Activated CD8-positive, alpha-beta memory T cell treated with anti-CD3 and anti-CD28 coated beads for 36 hours (primary cell): ENCODE data around the gene NFASC. TPM values are rescaled to one million over a fixed set of nuclear protein-coding genes. Genes with fewer than 3 reads are reported as not detected.

Experiments
- CTCF ChIA-PET: fragments of 350-600 bp; sonication (Branson Sonifier 250); formaldehyde crosslinking; loops from one replicate; lab custom pipeline; 2021; ENCODE audit warnings: antibody characterized with exemption; lab: Charles Lee
- POLR2A ChIA-PET: fragments of 350-600 bp; sonication (Branson Sonifier 250); formaldehyde crosslinking; loops from one replicate; lab custom pipeline; 2021; ENCODE audit warnings: antibody characterized with exemption; lab: Charles Lee
- total RNA-seq, 2 experiments: library from RNA; stranded (reverse); gene quantifications; one replicate each; pipeline ENCODE4 v1.2.3, GENCODE V29; 2021

NFASC gene
- total RNA-seq, 2 experiments from 2014 or later, result 0.08 to 0.13 TPM

DNA sequence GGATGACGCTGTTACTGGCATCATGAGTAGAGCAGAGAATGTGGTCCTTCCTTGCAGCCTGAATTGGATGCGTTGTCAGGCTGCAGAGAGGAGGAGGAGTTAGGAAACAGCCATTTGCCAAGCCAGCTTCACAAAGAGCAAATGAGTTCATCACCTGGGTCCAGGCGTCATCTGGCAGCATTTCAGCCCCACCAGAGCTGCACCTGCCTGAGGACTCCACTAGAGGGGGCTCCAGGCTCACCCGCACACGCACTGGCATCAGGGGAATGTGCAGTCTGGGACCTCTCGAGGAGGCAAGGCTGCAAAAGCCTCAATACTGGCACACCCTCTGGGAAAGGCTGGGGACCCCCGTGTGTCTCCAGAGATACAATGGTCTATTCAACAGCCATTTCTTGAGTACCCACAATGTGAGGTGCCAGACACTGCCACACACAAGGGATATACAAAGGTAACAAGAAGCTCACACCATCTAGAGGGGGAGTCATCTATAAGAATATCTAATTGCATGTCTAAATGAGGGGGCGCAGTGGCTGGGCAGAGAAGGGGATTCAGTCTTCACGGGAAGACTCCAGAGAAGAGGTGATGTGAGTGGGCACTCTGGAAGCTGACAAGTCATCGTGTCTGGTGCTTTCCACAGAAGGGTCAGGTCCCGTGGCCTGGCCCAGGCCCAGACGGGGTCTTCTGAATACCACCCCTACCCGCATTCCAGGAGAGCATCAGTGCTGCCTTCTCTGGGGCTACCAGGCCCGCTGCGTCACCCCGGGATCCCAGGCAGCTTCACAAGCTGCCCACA is 118.8 kb downstream of the NFASC start:
- POLR2A ChIA-PET, result no interaction called here
- CTCF ChIA-PET, result interaction anchor here (0.6 to 3.2 kb wide), 9 partner anchors 12 to 299 kb away, joined by 3 to 26 read pairs (median 4); no protein-coding TSS in a partner anchor

- ChIA-PET CTCF (interaction anchor here (0.6 to 3.2 kb wide), 8 partner anchors 13 to 298 kb away, joined by 3 to 26 read pairs (median 4); no protein-coding TSS in a partner anchor), POLR2A (no interaction called here)
Observed at GRCh38 chr1:204990059-204990664, 119.5 kb downstream of the NFASC start.

GRCh38 chr1:204990721-204991341 is 120.2 kb downstream of the NFASC start:
- CTCF ChIA-PET, result interaction anchor here (0.5 to 1.0 kb wide), 2 partner anchors 71 to 265 kb away, joined by 3 read pairs; no protein-coding TSS in a partner anchor
- POLR2A ChIA-PET, result no interaction called here

DNA sequence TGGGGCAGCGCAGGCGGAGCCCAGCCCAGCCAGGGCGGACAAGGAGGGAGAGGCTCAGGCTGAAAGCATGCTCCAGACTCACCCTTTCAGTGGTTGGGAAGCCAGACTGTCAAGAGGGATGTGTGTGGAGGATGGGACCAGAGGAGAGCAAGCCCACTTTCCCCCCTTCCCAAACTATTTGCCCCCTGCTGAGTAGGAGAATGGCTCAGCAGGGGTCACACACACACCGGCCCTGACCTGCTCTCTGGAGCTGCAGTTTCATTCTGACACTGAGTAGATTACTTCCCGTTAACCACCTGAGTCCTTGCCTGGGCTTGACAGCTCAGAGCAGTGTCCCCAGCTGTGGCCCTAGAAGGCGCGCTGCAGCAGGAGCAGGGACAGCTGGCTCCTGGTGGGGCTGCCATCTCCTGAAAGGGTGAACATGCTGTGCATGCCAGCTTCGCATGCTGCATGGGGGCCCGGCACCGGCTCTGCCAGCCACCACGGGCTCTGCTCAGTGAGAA is 120.7 kb downstream of the NFASC start:
- CTCF ChIA-PET, result interaction anchor here (0.5 to 1.0 kb wide), 2 partner anchors 70 to 264 kb away, joined by 3 read pairs; no protein-coding TSS in a partner anchor
- POLR2A ChIA-PET, result no interaction called here

- CTCF ChIA-PET, result interaction anchor here (0.6 to 1.4 kb wide), 3 partner anchors 16 to 273 kb away, joined by 3 to 4 read pairs (median 3); no protein-coding TSS in a partner anchor
- POLR2A ChIA-PET, result no interaction called here
Observed at GRCh38 chr1:204992201-204992997, 121.7 kb downstream of the NFASC start.

DNA sequence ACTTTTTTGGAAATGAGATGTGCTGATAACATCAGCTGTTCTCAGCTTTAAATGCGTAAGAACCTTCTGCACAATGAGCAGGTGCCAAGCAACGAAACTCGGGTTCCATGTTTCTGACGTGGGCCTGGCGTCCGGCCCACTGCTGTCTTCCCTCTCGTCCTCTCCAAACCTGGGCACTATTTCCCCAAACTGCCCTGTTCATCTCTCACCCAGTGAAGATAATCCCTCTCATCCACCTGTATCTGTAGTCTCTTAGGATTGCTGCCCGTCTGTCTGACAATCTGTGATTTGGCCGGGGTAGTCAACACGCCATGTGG is 122.3 kb downstream of the NFASC start:
- CTCF ChIA-PET, result interaction anchor here (1.4 kb wide), 1 partner anchor 69 kb away, joined by 4 read pairs; no protein-coding TSS in a partner anchor
- POLR2A ChIA-PET, result no interaction called here

DNA sequence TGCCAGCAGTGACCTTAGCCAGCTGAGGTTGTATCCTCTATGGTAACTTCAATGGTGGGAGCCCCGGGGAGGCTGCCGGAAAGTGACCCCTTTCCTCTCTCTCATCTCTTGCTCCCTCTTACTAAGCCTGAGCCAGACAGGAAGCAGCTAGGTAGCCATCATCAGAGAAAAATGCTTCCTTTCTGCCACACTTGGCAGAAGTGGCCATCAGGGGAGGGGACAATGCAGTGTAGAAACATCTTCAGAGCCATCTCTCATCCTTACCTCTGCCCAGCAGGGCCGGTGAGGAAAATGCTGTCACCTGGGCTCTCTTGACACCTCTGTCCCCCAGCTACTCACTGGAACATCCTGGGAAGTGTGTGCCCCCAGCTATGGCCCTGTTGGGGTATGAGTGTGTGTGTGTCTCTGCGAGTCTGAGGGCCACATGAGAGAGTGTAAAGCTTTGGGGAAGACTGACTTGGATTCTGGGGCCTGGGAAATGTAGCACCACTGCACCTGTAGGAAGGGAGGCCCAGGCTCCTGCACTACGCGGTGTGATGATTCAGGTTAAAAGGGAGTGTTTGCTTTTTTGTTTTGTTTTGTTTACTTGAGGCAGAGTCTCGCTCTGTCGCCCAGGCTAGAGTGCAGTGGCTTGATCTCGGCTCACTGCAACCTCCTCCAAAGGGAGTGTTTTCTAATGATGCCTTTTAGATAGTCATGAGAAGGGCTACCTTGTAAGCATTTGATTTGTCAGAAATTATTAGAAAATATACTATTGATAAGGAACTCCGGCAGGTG is 123.6 kb downstream of the NFASC start:
- CTCF ChIA-PET, result interaction anchor here (1.0 kb wide), 1 partner anchor 67 kb away, joined by 5 read pairs; no protein-coding TSS in a partner anchor
- POLR2A ChIA-PET, result no interaction called here

DNA sequence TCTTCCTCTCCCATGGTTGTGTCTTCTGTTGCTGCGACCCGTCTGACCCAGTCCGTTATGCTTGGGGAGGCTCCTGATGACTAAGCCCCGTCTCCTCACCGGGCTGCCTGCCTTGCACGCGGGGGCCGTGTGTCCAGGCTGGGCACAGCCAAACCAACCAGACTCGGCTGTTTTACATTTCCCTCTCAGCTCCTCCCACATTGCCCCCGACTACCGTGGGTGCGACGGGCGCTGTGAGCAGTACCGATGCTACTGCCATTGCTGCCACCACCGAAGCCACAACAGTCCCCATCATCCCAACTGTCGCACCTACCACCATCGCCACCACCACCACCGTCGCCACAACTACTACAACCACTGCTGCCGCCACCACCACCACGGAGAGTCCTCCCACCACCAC is 126.3 kb downstream of the NFASC start:
- ChIA-PET POLR2A (no interaction called here), CTCF (no interaction called here)

- ChIA-PET POLR2A (no interaction called here), CTCF (no interaction called here)
Observed at GRCh38 chr1:204997591-204998355, 127.1 kb downstream of the NFASC start.

- CTCF ChIA-PET, result no interaction called here
Observed at GRCh38 chr1:205001162-205001561, 130.5 kb downstream of the NFASC start.

DNA sequence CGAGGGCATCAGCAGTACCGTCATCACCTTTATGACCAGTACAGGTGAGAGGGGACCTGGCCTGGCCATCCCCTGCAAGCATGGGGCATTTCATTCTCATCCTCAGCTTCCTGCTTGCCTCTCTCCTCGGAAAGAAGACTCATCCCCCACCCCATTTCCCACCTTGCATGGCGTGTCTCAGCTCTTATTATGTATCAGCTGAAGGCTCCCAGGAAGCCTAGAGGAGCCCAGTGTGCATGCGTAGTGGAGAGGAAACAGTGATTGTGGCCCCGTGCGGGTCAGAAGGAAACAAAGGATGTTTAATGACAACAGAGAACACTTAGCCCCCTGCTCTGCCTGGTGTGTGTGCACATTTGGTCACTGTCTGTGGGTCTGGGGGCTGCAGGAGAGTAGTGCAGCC is 132.0 kb downstream of the NFASC start:
- POLR2A ChIA-PET, result no interaction called here
- CTCF ChIA-PET, result interaction anchor here (0.6 to 1.1 kb wide), 3 partner anchors 59 to 630 kb away, joined by 3 read pairs; no protein-coding TSS in a partner anchor

More at GRCh38 chr1:205001162-205001561, 130.5 kb downstream of the NFASC start:
- POLR2A ChIA-PET, result no interaction called here

DNA sequence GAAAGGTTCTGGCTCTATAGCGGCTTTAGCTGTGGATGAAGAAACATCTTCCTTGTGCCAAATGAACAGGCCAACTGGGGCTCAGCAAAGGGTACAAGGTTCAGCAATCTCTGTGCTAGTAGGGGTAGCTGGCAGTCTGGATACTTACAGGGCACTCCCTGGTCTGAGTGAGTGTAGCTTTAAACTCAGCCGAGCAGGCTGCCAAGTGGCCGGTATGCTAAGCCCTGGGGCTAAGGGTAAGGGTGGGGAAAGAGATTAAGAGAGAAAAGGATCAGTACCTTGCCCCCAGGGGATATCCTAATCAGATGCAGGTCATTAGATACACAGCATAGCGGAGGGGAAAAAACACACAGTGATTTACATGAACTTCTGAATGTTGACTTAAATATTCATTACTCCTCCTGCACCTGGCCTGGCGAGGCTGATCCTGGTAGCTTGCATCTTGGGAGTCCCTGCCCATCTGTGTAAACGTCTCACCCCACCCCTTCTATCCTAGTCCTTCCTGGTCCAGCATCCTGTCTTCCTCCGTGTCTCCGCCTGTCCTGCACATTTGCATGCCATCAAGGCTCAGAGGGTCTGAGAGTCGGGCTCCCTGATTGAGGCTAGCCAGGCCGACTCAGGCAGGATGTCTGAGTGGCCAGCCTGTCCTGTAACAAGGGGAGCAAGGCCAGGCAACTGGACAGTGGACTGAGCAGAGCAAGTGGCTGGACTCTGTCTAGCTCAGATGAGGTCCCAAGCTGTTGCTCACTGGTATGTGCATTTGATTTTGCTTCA is 132.9 kb downstream of the NFASC start:
- POLR2A ChIA-PET, result no interaction called here
- CTCF ChIA-PET, result interaction anchor here (0.6 to 1.1 kb wide), 2 partner anchors 58 to 631 kb away, joined by 3 read pairs; no protein-coding TSS in a partner anchor

DNA sequence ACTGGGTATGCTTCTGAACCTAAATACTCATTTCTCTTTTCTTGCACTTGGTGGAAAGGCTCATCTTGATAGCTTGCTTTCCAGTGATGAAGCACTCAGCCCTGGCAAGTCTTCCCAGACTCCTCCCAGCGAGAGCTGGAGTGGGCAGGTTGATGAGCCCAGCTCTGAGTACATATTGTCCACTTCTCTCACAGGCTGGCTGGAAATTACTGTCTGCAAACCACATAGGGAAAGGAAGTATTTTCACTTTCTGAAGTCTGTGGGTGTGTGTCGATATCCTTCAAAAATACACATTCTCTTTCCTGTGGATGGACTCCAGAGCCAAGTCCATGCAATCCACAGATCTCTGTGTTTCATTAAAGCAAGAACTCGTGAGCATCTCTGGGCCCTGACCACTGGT is 133.7 kb downstream of the NFASC start:
- POLR2A ChIA-PET, result no interaction called here

GRCh38 chr1:205008896-205009295 is 138.2 kb downstream of the NFASC start:
- CTCF ChIA-PET, result no interaction called here
- POLR2A ChIA-PET, result no interaction called here

More for the DNA sequence above, 133.7 kb downstream of the NFASC start:
- CTCF ChIA-PET, result no interaction called here

DNA sequence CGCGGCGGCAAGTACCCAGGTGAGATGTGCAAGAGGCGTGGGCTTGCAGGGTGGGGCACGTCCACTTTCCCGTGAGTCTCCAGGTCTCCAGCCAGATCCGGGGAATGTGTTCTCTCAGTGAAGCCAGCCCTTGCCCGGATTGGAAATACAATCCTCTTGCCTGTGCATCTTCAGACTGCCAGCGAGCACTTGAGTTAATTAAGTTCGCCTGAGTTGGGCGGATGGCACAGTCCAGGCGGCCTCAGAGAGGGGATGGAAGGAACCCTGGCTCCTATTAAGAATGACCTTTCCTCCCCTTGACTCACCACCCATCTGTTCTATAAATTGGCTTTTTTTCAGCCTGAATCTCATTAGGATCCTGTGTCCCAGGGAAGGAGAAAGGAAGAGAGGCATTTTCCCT is 139.0 kb downstream of the NFASC start:
- POLR2A ChIA-PET, result no interaction called here
- CTCF ChIA-PET, result no interaction called here

DNA sequence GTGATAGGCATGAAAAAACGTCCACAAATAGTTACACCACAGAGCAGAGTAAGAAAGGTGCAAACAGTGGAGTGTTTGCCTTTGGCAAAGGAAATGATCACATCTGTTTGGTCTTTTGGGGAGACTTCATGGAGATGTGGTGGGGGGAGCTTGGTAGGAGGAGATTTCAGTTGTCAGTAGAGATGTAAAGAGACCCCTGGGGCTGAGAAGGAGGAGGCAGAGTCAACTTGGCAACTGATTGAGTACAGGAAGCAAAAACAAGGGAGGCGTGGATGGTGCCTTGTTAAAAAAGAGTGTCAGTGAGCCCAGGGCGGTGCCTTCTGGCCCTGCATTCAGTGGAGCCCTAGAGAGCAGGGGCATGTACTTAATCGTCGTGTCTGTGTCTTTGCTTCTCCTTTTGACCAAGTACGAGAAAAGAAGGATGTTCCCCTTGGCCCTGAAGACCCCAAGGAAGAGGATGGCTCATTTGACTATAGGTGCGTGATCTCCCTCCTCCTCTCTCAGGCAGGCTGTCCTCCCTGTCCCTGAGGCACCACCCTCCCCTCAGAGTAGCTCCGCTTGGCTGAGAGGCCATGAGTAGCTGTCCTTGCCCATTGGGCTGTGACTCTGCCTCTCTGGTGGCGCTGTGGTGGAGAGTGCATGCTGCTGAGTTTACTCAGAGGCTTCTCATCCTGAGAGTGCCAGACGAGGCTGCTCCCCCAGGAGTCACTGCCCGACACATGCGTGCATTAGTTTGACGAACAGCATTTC is 141.9 kb downstream of the NFASC start:
- POLR2A ChIA-PET, result no interaction called here
- CTCF ChIA-PET, result no interaction called here
